K562 (cell line): ENCODE results near the gene THBS1. TPM values are rescaled to one million over a fixed set of nuclear protein-coding genes. Genes with fewer than 3 reads are reported as not detected.

ENCODE experiments used
- ATAC-seq: fragments of 200-7000 bp; cut with Tn5 transposase; 3 replicates; pipeline ENCODE4 v1.9.1; 2020; ENCODE audit warnings: moderate library complexity
- BruUV-seq: library from RNA; stranded (reverse); fragments of 400-500 nt; replicated peaks from 2 replicates; lab custom pipeline; 2021; lab: Mats Ljungman, UMichigan
- CTCF ChIA-PET: fragments of 300-600 bp; formaldehyde crosslinking; extraction: SDS; loops from one replicate; lab custom pipeline; 2021; ENCODE audit warnings: low intra/inter-chr PET ratio; lab: Yijun Ruan, JAX
- POLR2A ChIA-PET: fragments of 300-600, 350-650 bp; sonication (Branson Sonifier 250); formaldehyde crosslinking; extraction: SDS; loops from one replicate; lab custom pipeline; 2021; ENCODE audit warnings: antibody characterized with exemption, inconsistent platforms; lab: Yijun Ruan, JAX
- DNase-seq, 4 experiments: peaks; one replicate each; pipeline versions ENCODE4 v3.0.0 to v3.0.0-alpha.2; 2011 to 2018; ENCODE audit warnings: low spot score in 3 of 4, mixed read lengths in 3 of 4; ENCODE audit errors: extremely low read depth in 1 of 4
- FAIRE-seq: peaks from 2 replicates; lab custom pipeline; 2011; peaks lifted over from hg19 to GRCh38; lab: Jason Lieb, UNC
- H2AFZ ChIP-seq: 2 replicates; pipeline ENCODE4 v1.6.0; 2011; ENCODE audit warnings: low read depth, low read length, control low read depth, inconsistent platforms
- H3K27ac ChIP-seq: fragments of 200-600 bp; 3 replicates; pipeline ENCODE4 v1.8.0; 2011; ENCODE audit warnings: low read depth, mild to moderate bottlenecking, control low read depth, inconsistent platforms, low read length, moderate library complexity, mixed read lengths; ENCODE audit errors: extremely low read depth
- H3K27me3 ChIP-seq, 2 experiments: fragments of 300-600 bp in 1 of 2; 2 replicates in 1 of 2; 3 replicates in 1 of 2; pipeline versions ENCODE4 v1.6.0 to v1.8.0; 2011; ENCODE audit warnings: inconsistent platforms in 2 of 2, low read length in 2 of 2, mild to moderate bottlenecking in 1 of 2, mixed read lengths in 1 of 2, moderate library complexity in 1 of 2; ENCODE audit not compliant: control insufficient read depth in 2 of 2, insufficient read depth in 2 of 2
- H3K36me3 ChIP-seq: fragments of 300-600 bp; 3 replicates; pipeline ENCODE4 v1.8.0; 2011; ENCODE audit warnings: mild to moderate bottlenecking, low read length, inconsistent platforms; ENCODE audit not compliant: control insufficient read depth, insufficient read depth
- H3K4me1 ChIP-seq, 2 experiments: fragments of 200-600 bp in 1 of 2; replicated peaks in 1 of 2; 2 replicates in 1 of 2; 3 replicates in 1 of 2; pipeline versions ENCODE4 v1.5.1 to v1.8.0; 2011; ENCODE audit warnings: inconsistent platforms in 2 of 2, low read length in 2 of 2, mild to moderate bottlenecking in 1 of 2, mixed read lengths in 1 of 2, moderate library complexity in 1 of 2; ENCODE audit not compliant: control insufficient read depth in 2 of 2, insufficient read depth in 2 of 2
- H3K4me2 ChIP-seq: 2 replicates; pipeline ENCODE4 v1.6.1; 2011; ENCODE audit warnings: low read length, control low read depth, inconsistent platforms, mixed read lengths; ENCODE audit not compliant: insufficient read depth
- H3K4me3 ChIP-seq: fragments of 200-600 bp; sonication (generic), shearing (Covaris generic); 2 replicates; pipeline ENCODE4 v1.5.1; 2016; ENCODE audit warnings: control low read depth, inconsistent platforms
- H3K79me2 ChIP-seq: fragments of 200-600 bp; 3 replicates; pipeline ENCODE4 v1.8.0; 2011; ENCODE audit warnings: low read length, inconsistent platforms; ENCODE audit not compliant: control insufficient read depth, insufficient read depth
- H3K9ac ChIP-seq, 2 experiments: 2 replicates each; pipeline versions ENCODE4 v1.6.0 to v1.6.1; 2011; ENCODE audit warnings: low read depth in 2 of 2, low read length in 2 of 2, control low read depth in 1 of 2, inconsistent platforms in 1 of 2, mild to moderate bottlenecking in 1 of 2, mixed read lengths in 1 of 2; ENCODE audit not compliant: insufficient read depth in 1 of 2
- H3K9me1 ChIP-seq: one replicate; pipeline ENCODE4 v1.6.0; 2011; ENCODE audit warnings: inconsistent platforms, mild to moderate bottlenecking, low read length, moderate library complexity; ENCODE audit not compliant: control insufficient read depth, insufficient read depth
- H3K9me3 ChIP-seq: replicated peaks from 2 replicates; pipeline ENCODE4 v1.5.1; 2011; ENCODE audit warnings: low read depth, low read length, inconsistent platforms; ENCODE audit not compliant: control insufficient read depth, insufficient read depth
- H4K20me1 ChIP-seq: replicated peaks from 2 replicates; pipeline ENCODE4 v1.6.1; 2011; ENCODE audit warnings: low read length, inconsistent platforms, mixed read lengths; ENCODE audit not compliant: control insufficient read depth, insufficient read depth
- CCAR2 ChIP-seq: fragments of 200-400 bp; formaldehyde crosslinking; IDR thresholded peaks from 2 replicates; pipeline ENCODE4 v1.6.1; 2017; ENCODE audit warnings: mild to moderate bottlenecking, low read depth, low read length
- CEBPB ChIP-seq: fragments of 450-650 bp; IDR thresholded peaks from 2 replicates; pipeline ENCODE4 v1.6.1; 2016; ENCODE audit warnings: missing genetic modification characterization, missing compliant biosample characterization
- MIER1 ChIP-seq: fragments of 450-650 bp; IDR thresholded peaks from 2 replicates; pipeline ENCODE4 v1.6.1; 2016; ENCODE audit warnings: antibody characterized with exemption, mild to moderate bottlenecking, low read depth
- NCOA6 ChIP-seq: fragments of 450-650 bp; IDR thresholded peaks from 2 replicates; pipeline ENCODE4 v1.6.1; 2017; ENCODE audit warnings: mild to moderate bottlenecking
- PHB2 ChIP-seq: fragments of 450-650 bp; IDR thresholded peaks from 2 replicates; pipeline ENCODE4 v1.6.1; 2017; ENCODE audit warnings: low read depth
- RBFOX2 ChIP-seq: fragments of 200-400 bp; formaldehyde crosslinking; IDR thresholded peaks from 2 replicates; pipeline ENCODE4 v1.6.1; 2017; ENCODE audit warnings: low read depth, mild to moderate bottlenecking, low read length, moderate library complexity
- TRIM25 ChIP-seq: fragments of 450-650 bp; IDR thresholded peaks from 2 replicates; pipeline ENCODE4 v1.7.0; 2016; ENCODE audit warnings: borderline replicate concordance
- TSC22D4 ChIP-seq: fragments of 450-650 bp; IDR thresholded peaks from 2 replicates; pipeline ENCODE4 v1.6.1; 2016; ENCODE audit warnings: missing genetic modification characterization, missing biosample characterization, control low read depth
- ZBTB17 ChIP-seq: fragments of 450-650 bp; formaldehyde crosslinking; IDR thresholded peaks from 2 replicates; pipeline ENCODE4 v1.4.0; 2020; ENCODE audit warnings: mild to moderate bottlenecking
- ZBTB8A ChIP-seq: fragments of 450-650 bp; IDR thresholded peaks from 2 replicates; pipeline ENCODE4 v1.6.1; 2018; ENCODE audit warnings: mild to moderate bottlenecking, moderate library complexity; ENCODE audit not compliant: partially characterized antibody
- ZFX ChIP-seq: sonication (generic); formaldehyde crosslinking; IDR thresholded peaks from 2 replicates; pipeline ENCODE4 v1.8.0; 2022; ENCODE audit warnings: mild to moderate bottlenecking, missing genetic modification reagents, moderate library complexity
- ZNF197 ChIP-seq: fragments of 200-800 bp; sonication (Bioruptor generic); IDR thresholded peaks from 2 replicates; pipeline ENCODE4 v1.6.1; 2016; ENCODE audit warnings: low read depth, missing genetic modification characterization, missing compliant biosample characterization
- ZNF263 ChIP-seq: sonication (generic); formaldehyde crosslinking; IDR thresholded peaks from 2 replicates; pipeline ENCODE4 v1.8.0; 2022; ENCODE audit warnings: mild to moderate bottlenecking, missing genetic modification reagents, borderline replicate concordance
- ZNF668 ChIP-seq: fragments of 250-450 bp; sonication (Bioruptor Pico); IDR thresholded peaks from 2 replicates; pipeline ENCODE4 v1.8.0; 2022; ENCODE audit warnings: mild to moderate bottlenecking, inconsistent platforms
- WGBS: fragments of 100-300 bp; shearing (Covaris generic); methylation state at CpG from one replicate; pipeline ENCODE4 v1.1.6; 2016; ENCODE audit warnings: low coverage, mixed read lengths; ENCODE audit not compliant: insufficient coverage; ENCODE audit errors: missing lambda C conversion rate; 5-methylcytosine and 5-hydroxymethylcytosine counted together
- in situ Hi-C: fragments of 300-500 bp; cut with MboI; formaldehyde crosslinking; loops from 4 replicates; pipeline ENCODE4 v1.15.0; 2018; ENCODE audit warnings: inconsistent platforms, mixed read lengths
- intact Hi-C: fragments of 100-400 bp; cut with micrococcal nuclease; formaldehyde crosslinking; loops from 2 replicates; pipeline ENCODE4 v1.14.2; 2022
- polyA plus RNA-seq, 8 experiments: library from polyadenylated mRNA; depleted of rRNA in 4 of 8; stranded (reverse) in 5 of 8; unstranded in 3 of 8; fragments of >200 nt; fragmentation: Nextera tagmentation in 2 of 8; fragmentation: Illumina TruSeq in 1 of 8; extraction: Ambion mirVana in 2 of 8; extraction: Trizol in 1 of 8; gene quantifications; 2 replicates each; pipeline versions ENCODE4 v1.2.1 to v1.2.3, GENCODE V29; 2011 to 2014; ENCODE audit warnings: inconsistent platforms in 1 of 8, missing spikeins in 1 of 8
- total RNA-seq, 7 experiments: library from RNA; depleted of rRNA in 6 of 7; stranded (reverse); fragments of >200 nt in 6 of 7; fragmentation: Illumina TruSeq in 2 of 7; extraction: Trizol in 2 of 7; gene quantifications; 2 replicates each; pipeline versions ENCODE4 v1.2.1 to v1.2.3, GENCODE V29; 2011 to 2021; ENCODE audit warnings: low replicate concordance in 1 of 7
- TF ChIP-seq, protein P1 (sequence below): fragments of 250-450 bp; sonication (Bioruptor Pico); IDR thresholded peaks from 2 replicates; pipeline ENCODE4 v1.4.0; 2020; ENCODE audit warnings: mild to moderate bottlenecking

THBS1 gene
- total and polyA plus RNA-seq, 9 of the 15 experiments (the other 6 are each of a cell fraction or from before 2014, with no cell fraction given) = 0.04 to 1.3 (median 0.40) TPM

- TF ChIP-seq ZNF197 (CRISPR knock-in tag) (no peak), ZNF263 (CRISPR knock-in tag) (no peak), ZFX (CRISPR knock-in tag) (no peak), CCAR2 (no peak), CEBPB (tag) (no peak), MIER1 (no peak)
- TF ChIP-seq, protein P1, sequence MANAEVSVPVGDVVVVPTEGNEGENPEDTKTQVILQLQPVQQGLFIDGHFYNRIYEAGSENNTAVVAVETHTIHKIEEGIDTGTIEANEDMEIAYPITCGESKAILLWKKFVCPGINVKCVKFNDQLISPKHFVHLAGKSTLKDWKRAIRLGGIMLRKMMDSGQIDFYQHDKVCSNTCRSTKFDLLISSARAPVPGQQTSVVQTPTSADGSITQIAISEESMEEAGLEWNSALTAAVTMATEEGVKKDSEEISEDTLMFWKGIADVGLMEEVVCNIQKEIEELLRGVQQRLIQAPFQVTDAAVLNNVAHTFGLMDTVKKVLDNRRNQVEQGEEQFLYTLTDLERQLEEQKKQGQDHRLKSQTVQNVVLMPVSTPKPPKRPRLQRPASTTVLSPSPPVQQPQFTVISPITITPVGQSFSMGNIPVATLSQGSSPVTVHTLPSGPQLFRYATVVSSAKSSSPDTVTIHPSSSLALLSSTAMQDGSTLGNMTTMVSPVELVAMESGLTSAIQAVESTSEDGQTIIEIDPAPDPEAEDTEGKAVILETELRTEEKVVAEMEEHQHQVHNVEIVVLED = no peak
Observed at GRCh38 chr15:39584662-39585388, 3.9 kb downstream of the THBS1 start (continued).

DNA sequence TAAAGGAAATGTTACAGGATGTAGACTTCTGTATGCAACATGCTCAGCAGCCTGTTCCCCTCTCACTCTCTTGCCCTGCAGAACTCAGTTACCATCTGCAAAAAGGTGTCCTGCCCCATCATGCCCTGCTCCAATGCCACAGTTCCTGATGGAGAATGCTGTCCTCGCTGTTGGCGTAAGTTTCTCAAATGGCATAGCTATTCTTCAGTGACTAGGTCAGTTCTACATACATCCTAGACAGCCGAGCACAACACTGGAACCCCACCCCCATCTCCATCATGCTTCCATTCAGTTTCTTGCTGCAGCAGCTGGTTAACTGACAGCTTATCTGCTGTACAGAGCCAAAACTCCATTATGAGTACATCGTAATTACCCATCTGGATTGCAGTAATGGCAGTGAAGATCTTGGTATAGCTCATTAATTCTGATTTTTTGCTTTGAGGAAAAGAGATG lies 4.5 kb downstream of the THBS1 start:
- in situ Hi-C loops (loop anchor here (25.0 kb wide), 1 partner anchor 773 kb away; no protein-coding TSS in a partner anchor), intact Hi-C loops (loop anchor here (10.0 kb wide), 2 partner anchors 191 to 881 kb away; no protein-coding TSS in a partner anchor)
- H3K4me3 ChIP-seq = no peak overlapping the region
- POLR2A ChIA-PET = interaction anchor here (0.6 kb wide), 1 partner anchor 442 kb away, joined by 4 read pairs; no protein-coding TSS in a partner anchor
- H3K36me3 ChIP-seq = no peaks in the 10 kb centered on the region
- H3K27me3 ChIP-seq = peaks cover 43 to 76% of the 10 kb centered on the region in 2 experiments
- no peak overlapping the region for H2AFZ ChIP-seq
- H3K4me2 ChIP-seq = no peak overlapping the region
- H3K9me3 ChIP-seq = no peaks in the 10 kb centered on the region
- no TSS peak for BruUV-seq
- FAIRE-seq (no peak), ATAC-seq (no peak), DNase-seq (no peak)
- peaks cover 0 to 8% of the 10 kb centered on the region in 2 experiments; a peak in 2 of 5 replicates for H3K4me1 ChIP-seq
- TF ChIP-seq TSC22D4 (tag) = no peak
- no peak for TF ChIP-seq ZNF668 (CRISPR knock-in tag)
- TF ChIP-seq NCOA6 = no peak
- no peak for TF ChIP-seq ZBTB17 (CRISPR knock-in tag)
- TF ChIP-seq PHB2 = no peak
- TF ChIP-seq TRIM25 = no peak
- TF ChIP-seq RBFOX2 = no peak
- TF ChIP-seq ZBTB8A = no peak
- WGBS = 0% methylated on average over 4 of the region's 4 CpGs
- H3K27ac ChIP-seq = no peak overlapping the region
- H3K79me2 ChIP-seq = no peaks in the 10 kb centered on the region
- H3K9ac ChIP-seq = no peak overlapping the region
- H3K9me1 ChIP-seq = no peaks in the 10 kb centered on the region
- CTCF ChIA-PET = no interaction called here
- 0 out of 2 replicates have a peak, but pooled peaks cover 3% of the 10 kb centered on the region for H4K20me1 ChIP-seq
